ENCODE results near the gene SALL1. TPM values are rescaled to one million over a fixed set of nuclear protein-coding genes. Genes with fewer than 3 reads are reported as not detected.

Gene SALL1
- total RNA-seq, 1 donor from 2014 or later, result 17.4 TPM

- no peak for TF ChIP-seq CTCF (conservative IDR thresholded peaks at IDR 0.05; ENCODE audit: low read depth, low read length)
- H3K4me3 ChIP-seq (ENCODE audit: low read depth, low read length), result no peak overlapping the region
- DNase-seq (ENCODE audit: low read depth), result no peak
Measured at GRCh38 chr16:51093726-51094280, 57.3 kb downstream of the SALL1 start.
